SK-MEL-5 (cell line): Measurements from ENCODE around the gene ARHGAP24. TPM values are rescaled to one million over a fixed set of nuclear protein-coding genes. Genes with fewer than 3 reads are reported as not detected.

Source experiments
- DNase-seq: peaks from one replicate; pipeline ENCODE4 v3.0.0-alpha.2; 2016; ENCODE audit warnings: low read depth, low spot score
- in situ Hi-C: cut with HindIII; loops from 2 replicates; pipeline ENCODE4 v1.10.0; 2016; ENCODE audit warnings: low sequenced_read_pairs, high pct_unique_total_duplicates, low pct_unique_long_range_greater_than_20kb
- polyA plus RNA-seq, 2 experiments: library from polyadenylated mRNA; depleted of rRNA; stranded (reverse); fragments of >200 nt; gene quantifications; 2 replicates each; pipeline ENCODE4 v1.2.3, GENCODE V29; 2015
- total RNA-seq: library from RNA; depleted of rRNA; stranded (reverse); fragments of >200 nt; shearing (Covaris generic); gene quantifications from 2 replicates; pipeline ENCODE4 v1.2.3, GENCODE V29; 2014; rRNA removed

Gene ARHGAP24
- total RNA-seq: 10.1 and 10.5 TPM in 2 replicates
- polyA plus RNA-seq (2015; cell fraction: cytosol; rRNA removed): 5.5 and 7.7 TPM in 2 replicates
- 8.3 and 12.0 TPM in 2 replicates for polyA plus RNA-seq (2015; cell fraction: nucleus; rRNA removed)

- in situ Hi-C loops: no loop called here
- peak; percentile 88 for DNase-seq
Measured at GRCh38 chr4:85474818-85475630, at the start of gene ARHGAP24. ARHGAP24 (plus strand) TSS chr4:85475150.

- in situ Hi-C loops: no loop called here
Measured at GRCh38 chr4:85426366-85426765, 48.6 kb upstream of the ARHGAP24 start.

DNA sequence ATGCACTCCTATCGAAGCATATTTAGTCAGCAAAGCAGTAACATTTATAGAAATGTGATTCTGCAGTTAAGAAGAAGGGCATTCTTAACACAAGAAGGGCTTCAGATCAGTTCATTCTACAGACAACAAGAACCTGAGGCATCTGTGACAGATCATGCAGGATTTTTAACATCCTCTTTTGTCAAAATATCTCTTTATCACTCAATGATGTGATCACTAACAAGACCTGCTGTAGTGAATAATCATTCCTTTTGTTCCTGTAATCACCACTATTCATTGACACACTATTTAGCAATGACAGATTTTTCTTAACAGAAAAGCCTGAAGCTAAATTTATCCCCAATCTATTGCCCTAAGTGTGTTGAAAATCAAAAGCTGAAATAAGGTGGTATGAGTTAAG lies 47.8 kb upstream of the ARHGAP24 start:
- in situ Hi-C loops: no loop called here
- DNase-seq: no peak

More at GRCh38 chr4:85426366-85426765, 48.6 kb upstream of the ARHGAP24 start:
- DNase-seq: no peak

GRCh38 chr4:85430226-85430625 lies 44.7 kb upstream of the ARHGAP24 start:
- in situ Hi-C loops: no loop called here
- DNase-seq: no peak

DNA sequence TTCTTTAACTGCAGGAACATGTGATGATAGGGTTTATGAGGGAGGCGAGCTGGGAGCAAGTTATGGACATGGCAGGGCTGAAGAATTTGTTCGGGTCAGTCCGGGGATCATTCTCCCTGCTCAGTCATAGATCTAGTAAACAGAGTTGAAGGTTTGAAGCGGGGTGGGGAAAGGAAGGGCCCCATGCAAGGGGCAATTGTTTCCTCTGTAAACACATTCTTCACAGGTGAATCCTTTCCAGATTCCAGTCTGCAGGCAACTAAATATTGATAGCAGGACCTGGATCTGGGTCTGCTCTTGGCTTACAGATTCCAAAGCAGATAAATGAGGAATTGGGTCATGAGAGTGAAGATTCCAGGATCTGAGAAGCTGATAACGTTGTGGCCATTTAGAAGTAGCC lies 44.3 kb upstream of the ARHGAP24 start:
- no peak for DNase-seq
- in situ Hi-C loops: no loop called here

- DNase-seq: no peak
- in situ Hi-C loops: no loop called here
Measured at GRCh38 chr4:85431156-85431555, 43.8 kb upstream of the ARHGAP24 start.

GRCh38 chr4:85431881-85432485 lies 43.0 kb upstream of the ARHGAP24 start:
- no peak for DNase-seq
- in situ Hi-C loops: no loop called here

- in situ Hi-C loops: no loop called here
- DNase-seq: no peak
Measured at GRCh38 chr4:85445050-85445639, 29.8 kb upstream of the ARHGAP24 start.

GRCh38 chr4:85446141-85446861 lies 28.6 kb upstream of the ARHGAP24 start:
- DNase-seq: no peak
- in situ Hi-C loops: no loop called here

GRCh38 chr4:85448906-85449890 lies 25.8 kb upstream of the ARHGAP24 start:
- in situ Hi-C loops: no loop called here
- DNase-seq: no peak

DNA sequence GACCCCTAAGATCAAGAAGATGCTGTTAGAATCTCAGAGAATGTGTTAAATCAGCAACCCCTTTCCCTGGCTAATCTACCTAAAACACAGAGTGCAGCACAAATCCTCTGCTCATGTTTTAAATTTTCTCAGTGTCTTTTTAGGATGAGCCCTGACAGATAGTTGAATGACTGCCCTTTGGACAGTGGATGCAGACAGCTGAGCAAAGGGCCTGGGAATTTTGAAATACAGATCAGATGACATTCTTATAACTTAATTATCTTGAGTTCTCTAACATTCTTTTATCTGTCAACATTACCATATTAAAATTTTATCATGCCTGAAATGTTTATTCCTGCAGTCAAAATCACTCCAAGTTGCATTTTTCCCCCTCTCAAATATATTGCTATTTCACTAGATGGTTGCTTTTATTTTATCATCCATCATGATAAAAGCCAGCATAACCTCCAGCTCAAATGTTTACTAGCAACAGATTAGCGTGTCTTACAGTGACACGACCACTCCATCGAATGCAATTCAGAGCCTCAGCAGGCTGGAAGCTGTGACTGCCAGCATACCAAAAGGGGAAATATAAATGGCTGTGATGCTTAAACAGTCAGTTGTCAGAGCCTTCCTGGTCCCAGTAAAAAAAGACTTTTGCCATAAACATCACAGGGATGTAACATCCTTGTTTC lies 22.8 kb upstream of the ARHGAP24 start:
- DNase-seq: no peak
- in situ Hi-C loops: no loop called here

DNA sequence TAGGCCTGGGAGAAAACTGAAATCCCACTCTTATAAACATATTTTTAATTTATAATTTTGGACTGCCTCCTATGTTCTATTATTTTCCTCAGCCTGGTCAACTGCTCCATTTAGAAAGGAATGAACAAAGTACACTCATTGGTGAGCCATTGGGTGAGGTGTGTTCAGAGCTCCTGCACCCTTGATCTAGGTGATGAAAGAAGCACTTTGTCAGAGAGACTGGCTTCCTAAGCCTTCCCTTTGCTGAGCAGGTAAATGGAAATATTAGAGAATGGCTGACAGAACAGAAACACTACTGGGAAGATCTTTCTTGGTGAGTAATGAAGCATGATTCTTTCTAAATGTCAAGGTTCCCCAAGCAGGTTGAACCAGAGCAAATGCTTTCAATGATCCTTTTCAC lies 19.0 kb upstream of the ARHGAP24 start:
- no peak for DNase-seq
- in situ Hi-C loops: no loop called here

DNA sequence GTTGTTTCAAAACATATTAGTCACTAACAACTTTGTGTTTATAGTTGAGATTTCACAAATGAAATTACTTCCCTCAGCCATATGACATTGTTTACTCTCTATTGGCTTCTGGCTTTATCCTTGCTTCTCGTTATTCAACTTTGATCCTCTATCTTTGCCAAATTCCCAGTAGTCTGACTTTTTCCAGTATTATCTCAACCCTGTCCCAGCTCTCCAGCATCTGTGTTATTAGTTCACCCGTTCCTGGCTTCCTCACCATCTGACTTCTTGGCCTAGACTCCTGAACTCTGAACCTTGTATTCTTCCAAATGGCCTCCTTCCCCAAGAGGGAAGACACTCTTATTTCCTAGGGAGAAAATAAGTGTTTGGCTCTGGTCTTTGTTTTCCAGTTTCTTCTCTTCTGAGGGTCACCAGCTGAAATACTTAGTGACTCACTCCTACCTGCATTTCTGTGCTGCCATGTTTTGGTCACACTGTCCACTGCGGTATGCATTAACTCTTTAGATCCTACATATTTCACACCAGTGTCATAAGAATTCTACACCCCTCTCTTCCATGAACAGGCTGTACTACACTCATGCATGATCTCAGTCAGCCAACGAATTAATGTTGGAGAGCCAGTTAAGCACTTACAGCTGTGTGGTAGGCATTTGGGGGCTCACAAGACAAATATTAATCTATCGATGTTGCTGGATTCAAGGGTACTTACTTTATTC lies 17.0 kb upstream of the ARHGAP24 start:
- in situ Hi-C loops: no loop called here
- DNase-seq: no peak

DNA sequence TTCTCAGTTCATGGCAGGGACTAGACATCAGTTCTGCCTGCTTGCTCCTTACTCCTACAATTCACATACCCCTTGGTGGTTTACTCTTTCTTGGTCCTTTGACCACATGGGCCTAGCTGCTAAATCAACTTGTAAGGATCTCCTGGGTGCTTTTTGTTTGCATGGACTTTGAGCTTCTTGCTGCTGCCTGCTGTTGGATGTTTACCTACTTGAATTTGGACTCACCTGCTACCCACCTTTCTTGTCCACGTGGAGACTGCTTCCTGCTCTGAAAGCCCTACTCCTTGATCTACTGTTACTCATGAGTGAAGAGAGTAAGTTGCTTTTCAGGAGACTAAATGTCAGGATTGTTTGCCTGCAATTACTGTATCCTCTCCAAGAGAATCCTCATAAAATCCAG lies 15.2 kb upstream of the ARHGAP24 start:
- no peak for DNase-seq
- in situ Hi-C loops: no loop called here

GRCh38 chr4:85474356-85474755 lies 594 bp upstream of the ARHGAP24 start:
- in situ Hi-C loops: no loop called here
- no peak for DNase-seq
